Left ventricle myocardium inferior (tissue), 1 donor: ENCODE results near the gene KIAA1217. TPM values are rescaled to one million over a fixed set of nuclear protein-coding genes. Genes with fewer than 3 reads are reported as not detected.

ENCODE experiments used
- DNase-seq: peaks from one replicate; pipeline ENCODE4 v3.0.0-alpha.2; 2020
- H3K27ac ChIP-seq: fragments of 200-600 bp; replicated peaks from 2 replicates; pipeline ENCODE4 v1.8.0; 2021
- H3K27me3 ChIP-seq: fragments of 200-600 bp; 2 replicates; pipeline ENCODE4 v1.8.0; 2021; ENCODE audit warnings: low read depth
- H3K36me3 ChIP-seq: fragments of 200-600 bp; 2 replicates; pipeline ENCODE4 v1.8.0; 2021
- H3K4me1 ChIP-seq: fragments of 200-600 bp; 2 replicates; pipeline ENCODE4 v1.8.0; 2021
- H3K4me3 ChIP-seq: fragments of 200-600 bp; 2 replicates; pipeline ENCODE4 v1.8.0; 2021; ENCODE audit warnings: mild to moderate bottlenecking, moderate library complexity
- H3K9me3 ChIP-seq: fragments of 200-600 bp; replicated peaks from 2 replicates; pipeline ENCODE4 v1.8.0; 2021
- CTCF ChIP-seq: fragments of 200-600 bp; IDR thresholded peaks from 2 replicates; pipeline ENCODE4 v1.8.0; 2021; ENCODE audit warnings: antibody characterized with exemption, mild to moderate bottlenecking, borderline replicate concordance
- intact Hi-C: fragments of 100-400 bp; cut with micrococcal nuclease; formaldehyde crosslinking; loops from one replicate; pipeline ENCODE4 v1.11.0; 2022
- total RNA-seq: library from RNA; stranded (reverse); fragmentation: NEBNext Ultra II Directional; extraction: Animal tissue kit (Norgen Biotek cat#: 25700); gene quantifications from one replicate; pipeline ENCODE4 v1.2.1, GENCODE V29; 2021
- donor health status: DM: no; HTN: yes; CAD: no; lungs with severe emphysema.

KIAA1217 gene
- total RNA-seq, 1 donor from 2014 or later: 30.2 TPM

GRCh38 chr10:24219963-24220362, 11.0 kb downstream of the KIAA1217 start:
- Histone ChIP-seq H3K36me3 (peaks cover 39% of the 10 kb centered on the region), H3K4me3 (no peak overlapping the region), H3K27me3 (no peaks in the 10 kb centered on the region), H3K9me3 (no peaks in the 10 kb centered on the region), H3K27ac (no peak overlapping the region), H3K4me1 (peaks cover 56% of the 10 kb centered on the region)
- DNase-seq: no peak
- intact Hi-C loops: no loop called here
- TF ChIP-seq CTCF: no peak

- Histone ChIP-seq H3K27ac (peak overlapping the region; percentile 39), H3K36me3 (peaks cover 39% of the 10 kb centered on the region), H3K4me3 (no peak overlapping the region), H3K27me3 (no peaks in the 10 kb centered on the region), H3K4me1 (peaks cover 23% of the 10 kb centered on the region), H3K9me3 (no peaks in the 10 kb centered on the region)
- no peak for TF ChIP-seq CTCF
- intact Hi-C loops: no loop called here
- DNase-seq: no peak
Observed at GRCh38 chr10:24223341-24223740, 14.4 kb downstream of the KIAA1217 start.

GRCh38 chr10:24223953-24224352, 15.0 kb downstream of the KIAA1217 start:
- intact Hi-C loops: no loop called here
- Histone ChIP-seq H3K27me3 (no peaks in the 10 kb centered on the region), H3K27ac (peak overlapping the region; percentile 39), H3K9me3 (no peaks in the 10 kb centered on the region), H3K4me1 (peaks cover 23% of the 10 kb centered on the region), H3K36me3 (peaks cover 39% of the 10 kb centered on the region), H3K4me3 (no peak overlapping the region)
- no peak for DNase-seq
- TF ChIP-seq CTCF: no peak

GRCh38 chr10:24228642-24229041, 19.7 kb downstream of the KIAA1217 start:
- no peaks in the 10 kb centered on the region for H3K27me3 ChIP-seq
- no peak overlapping the region for H3K4me3 ChIP-seq
- TF ChIP-seq CTCF: no peak
- no peaks in the 10 kb centered on the region for H3K9me3 ChIP-seq
- no peak overlapping the region for H3K27ac ChIP-seq
- no peak for DNase-seq
- H3K36me3 ChIP-seq: peaks cover 23% of the 10 kb centered on the region
- intact Hi-C loops: no loop called here
- peaks cover 16% of the 10 kb centered on the region for H3K4me1 ChIP-seq

- no peaks in the 10 kb centered on the region for H3K9me3 ChIP-seq
- peaks cover 12% of the 10 kb centered on the region for H3K36me3 ChIP-seq
- H3K27ac ChIP-seq: no peak overlapping the region
- H3K4me3 ChIP-seq: no peak overlapping the region
- H3K4me1 ChIP-seq: peaks cover 16% of the 10 kb centered on the region
- DNase-seq: no peak
- intact Hi-C loops: no loop called here
- TF ChIP-seq CTCF: no peak
- no peaks in the 10 kb centered on the region for H3K27me3 ChIP-seq
Observed at GRCh38 chr10:24229909-24230308, 21.0 kb downstream of the KIAA1217 start.

GRCh38 chr10:24231200-24231599, 22.3 kb downstream of the KIAA1217 start:
- Histone ChIP-seq H3K27ac (no peak overlapping the region), H3K4me3 (no peak overlapping the region), H3K36me3 (peaks cover 12% of the 10 kb centered on the region), H3K4me1 (peaks cover 20% of the 10 kb centered on the region), H3K9me3 (no peaks in the 10 kb centered on the region), H3K27me3 (no peaks in the 10 kb centered on the region)
- no peak for TF ChIP-seq CTCF
- intact Hi-C loops: no loop called here
- no peak for DNase-seq
